SK-N-SH (cell line): Measurements from ENCODE around the gene CENPX. TPM values are rescaled to one million over a fixed set of nuclear protein-coding genes. Genes with fewer than 3 reads are reported as not detected.

Experiments
- CTCF ChIA-PET: fragments of 300-600, 350-600 bp; formaldehyde crosslinking; extraction: SDS; loops from one replicate; lab custom pipeline; 2021; lab: Yijun Ruan, JAX
- POLR2A ChIA-PET: fragments of 350-600 bp; sonication (Branson Sonifier 250); formaldehyde crosslinking; extraction: SDS; loops from one replicate; lab custom pipeline; 2020; ENCODE audit warnings: antibody characterized with exemption, inconsistent platforms; lab: Yijun Ruan, JAX
- DNase-seq: peaks from one replicate; pipeline ENCODE4 v3.0.0; 2012
- H2AFZ ChIP-seq: fragments of 200-600 bp; sonication (generic); 2 replicates; pipeline ENCODE4 v1.8.1; 2016; ENCODE audit warnings: antibody characterized with exemption, mild to moderate bottlenecking, low read depth
- H3F3A ChIP-seq: fragments of 200-600 bp; sonication (generic); replicated peaks from 2 replicates; pipeline ENCODE3; 2016; ENCODE audit warnings: antibody characterized with exemption, mild to moderate bottlenecking; ENCODE audit not compliant: insufficient read depth
- H3K27ac ChIP-seq, 2 experiments: fragments of 200-500 bp in 1 of 2; fragments of 200-600 bp in 1 of 2; sonication (Bioruptor generic) in 1 of 2; sonication (generic), shearing (Covaris generic) in 1 of 2; 2 replicates each; pipeline versions ENCODE4 v1.5.1 to v1.6.1; 2014 to 2016; ENCODE audit warnings: low read depth in 2 of 2, inconsistent platforms in 1 of 2, low read length in 1 of 2, mild to moderate bottlenecking in 1 of 2, mixed read lengths in 1 of 2
- H3K27me3 ChIP-seq: fragments of 200-600 bp; sonication (generic), shearing (Covaris generic); 2 replicates; pipeline ENCODE4 v1.6.1; 2016; ENCODE audit warnings: mixed run types; ENCODE audit not compliant: insufficient read depth
- H3K36me3 ChIP-seq, 2 experiments: fragments of 200-500 bp in 1 of 2; fragments of 200-600 bp in 1 of 2; sonication (Bioruptor generic) in 1 of 2; sonication (generic) in 1 of 2; replicated peaks in 1 of 2; 2 replicates each; pipeline versions ENCODE3 to v1.5.1; 2014 to 2016; ENCODE audit warnings: low read length in 1 of 2, mild to moderate bottlenecking in 1 of 2; ENCODE audit not compliant: insufficient read depth in 2 of 2, control insufficient read depth in 1 of 2
- H3K4me1 ChIP-seq, 2 experiments: fragments of 200-500 bp in 1 of 2; fragments of 200-600 bp in 1 of 2; sonication (Bioruptor generic) in 1 of 2; sonication (generic), shearing (Covaris generic) in 1 of 2; 2 replicates each; pipeline versions ENCODE4 v1.5.1 to v1.6.1; 2014 to 2016; ENCODE audit warnings: low read depth in 1 of 2, low read length in 1 of 2, mixed run types in 1 of 2; ENCODE audit not compliant: insufficient read depth in 2 of 2, control insufficient read depth in 1 of 2
- H3K4me2 ChIP-seq: fragments of 200-600 bp; sonication (generic), shearing (Covaris generic); 2 replicates; pipeline ENCODE4 v1.6.1; 2017; ENCODE audit warnings: mixed run types
- H3K4me3 ChIP-seq, 2 experiments: fragments of 200-500 bp in 1 of 2; fragments of 200-600 bp in 1 of 2; sonication (Bioruptor generic) in 1 of 2; sonication (generic), shearing (Covaris generic) in 1 of 2; 2 replicates each; pipeline versions ENCODE4 v1.5.1 to v1.8.1; 2014 to 2016; ENCODE audit warnings: low read depth in 2 of 2, inconsistent platforms in 1 of 2, low read length in 1 of 2, mild to moderate bottlenecking in 1 of 2, mixed read lengths in 1 of 2, moderate library complexity in 1 of 2
- H3K79me2 ChIP-seq: fragments of 200-600 bp; sonication (generic); 2 replicates; pipeline ENCODE4 v1.8.1; 2017; ENCODE audit warnings: mild to moderate bottlenecking; ENCODE audit not compliant: insufficient read depth
- H3K9ac ChIP-seq: fragments of 200-600 bp; sonication (generic); 2 replicates; pipeline ENCODE4 v1.6.1; 2017; ENCODE audit warnings: mixed run types
- H3K9me2 ChIP-seq: fragments of 200-600 bp; sonication (generic); 2 replicates; pipeline ENCODE4 v1.6.1; 2017; ENCODE audit warnings: mixed run types
- H3K9me3 ChIP-seq: fragments of 200-600 bp; sonication (generic); 2 replicates; pipeline ENCODE4 v1.6.1; 2017; ENCODE audit warnings: mixed run types, mild to moderate bottlenecking, moderate library complexity
- H4K20me1 ChIP-seq: fragments of 200-600 bp; sonication (generic); 2 replicates; pipeline ENCODE4 v1.6.1; 2017; ENCODE audit warnings: mild to moderate bottlenecking, mixed run types; ENCODE audit not compliant: insufficient read depth
- ELF1 ChIP-seq: IDR thresholded peaks from 2 replicates; pipeline ENCODE4 v1.4.0; 2012
- EP300 ChIP-seq, 2 experiments: IDR thresholded peaks; 2 replicates each; pipeline versions ENCODE4 v1.4.0 to v1.6.1; 2012; ENCODE audit warnings: borderline replicate concordance in 1 of 2, low read depth in 1 of 2, low read length in 1 of 2
- JUND ChIP-seq: IDR thresholded peaks from 2 replicates; pipeline ENCODE4 v1.4.0; 2012
- MXI1 ChIP-seq: IDR thresholded peaks from 2 replicates; pipeline ENCODE4 v1.6.1; 2012; ENCODE audit warnings: mild to moderate bottlenecking, low read depth, low read length, improper control_type of control experiment
- NFIC ChIP-seq: IDR thresholded peaks from 2 replicates; pipeline ENCODE4 v1.4.0; 2012; ENCODE audit warnings: borderline replicate concordance
- NRF1 ChIP-seq: IDR thresholded peaks from 2 replicates; pipeline ENCODE4 v1.6.1; 2012; ENCODE audit warnings: low read depth, mild to moderate bottlenecking, low read length
- PBX3 ChIP-seq: IDR thresholded peaks from 2 replicates; pipeline ENCODE4; 2012
- POLR2AphosphoS5 ChIP-seq: IDR thresholded peaks from 2 replicates; pipeline ENCODE4 v1.6.1; 2012; ENCODE audit warnings: low read depth, low read length
- RAD21 ChIP-seq: IDR thresholded peaks from 2 replicates; pipeline ENCODE4 v1.6.1; 2012; ENCODE audit warnings: mild to moderate bottlenecking, low read length
- RCOR1 ChIP-seq: fragments of 150-350 bp; IDR thresholded peaks from 2 replicates; pipeline ENCODE4 v1.6.1; 2017; ENCODE audit warnings: antibody characterized with exemption, low read length
- REST ChIP-seq: IDR thresholded peaks from 2 replicates; pipeline ENCODE4 v1.6.1; 2012; ENCODE audit warnings: mild to moderate bottlenecking, low read depth, low read length, moderate library complexity
- SIN3A ChIP-seq: IDR thresholded peaks from 2 replicates; pipeline ENCODE4 v1.6.1; 2012; ENCODE audit warnings: low read depth, mild to moderate bottlenecking, low read length, moderate library complexity, borderline replicate concordance
- TAF1 ChIP-seq: IDR thresholded peaks from 2 replicates; pipeline ENCODE4 v1.6.1; 2012; ENCODE audit warnings: low read depth, mild to moderate bottlenecking, low read length, moderate library complexity, borderline replicate concordance
- TCF12 ChIP-seq: IDR thresholded peaks from 2 replicates; pipeline ENCODE4 v1.4.0; 2012
- WGBS: methylation state at CpG from one replicate; pipeline ENCODE4 v1.1.6; 2017; ENCODE audit warnings: low lambda C conversion rate; 5-methylcytosine and 5-hydroxymethylcytosine counted together
- polyA plus RNA-seq, 3 experiments: library from polyadenylated mRNA; depleted of rRNA; stranded (reverse); fragments of >200 nt; gene quantifications; 2 replicates each; pipeline ENCODE4 v1.2.3, GENCODE V29; 2012
- TF ChIP-seq, protein P1 (sequence below): fragments of 200-600 bp; sonication (generic); IDR thresholded peaks from 2 replicates; pipeline ENCODE4 v1.6.1; 2017; ENCODE audit warnings: antibody characterized with exemption, mild to moderate bottlenecking, moderate library complexity
- TF ChIP-seq, protein P2 (sequence below): IDR thresholded peaks from 2 replicates; pipeline ENCODE4 v1.4.0; 2012; ENCODE audit warnings: low read depth, borderline replicate concordance
- TF ChIP-seq, protein P3 (sequence below): IDR thresholded peaks from 2 replicates; pipeline ENCODE4 v1.4.0; 2012; ENCODE audit warnings: low read depth

CENPX gene
- polyA plus RNA-seq, 1 of the 3 experiments (the other 2 are of a cell fraction): 255 TPM

DNA sequence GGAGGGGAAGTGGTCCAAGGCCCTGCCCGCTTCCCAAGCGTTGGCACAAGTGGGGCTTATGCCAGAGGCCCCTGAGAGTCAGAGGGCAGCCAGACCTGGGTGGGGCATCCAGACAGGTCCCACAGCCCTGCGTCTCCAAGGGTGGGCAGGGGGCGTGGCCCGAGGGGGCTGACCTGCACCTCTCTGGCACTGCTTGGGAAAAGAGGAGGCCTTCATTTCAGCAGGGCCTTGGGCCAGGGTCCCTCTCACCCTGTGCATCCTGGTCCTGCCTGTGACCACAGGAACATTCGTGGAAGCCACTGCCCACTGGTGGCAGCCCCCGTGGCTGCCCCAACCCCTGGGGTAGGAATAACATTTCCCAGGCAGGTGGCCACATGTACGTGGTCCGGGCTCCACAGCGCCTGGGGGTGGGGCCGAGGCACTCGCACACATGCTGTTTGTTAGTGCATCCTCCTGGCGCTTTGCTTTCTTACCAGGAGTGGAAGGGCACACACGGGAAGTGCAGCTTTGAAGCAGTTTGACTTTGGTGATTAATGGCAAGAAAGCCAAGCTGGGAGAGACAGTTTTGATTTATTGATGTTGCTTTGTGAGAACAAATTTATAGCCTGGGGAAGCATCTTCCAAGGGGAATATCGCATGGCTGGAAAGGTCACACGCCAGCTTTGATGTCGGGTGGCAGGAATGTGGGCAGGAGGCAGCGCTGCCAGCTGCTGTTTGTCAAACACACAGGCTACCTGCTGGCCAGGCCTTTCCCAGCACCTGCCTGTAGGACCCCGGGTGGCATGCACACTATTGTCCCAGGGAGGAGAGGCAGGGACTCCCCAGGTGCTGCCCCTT, 4.3 kb downstream of the CENPX start:
- Histone ChIP-seq H3K4me3 (no peak overlapping the region), H4K20me1 (peaks cover 17% of the 10 kb centered on the region), H3K9me3 (no peaks in the 10 kb centered on the region), H2AFZ (no peak overlapping the region), H3K4me1 (peaks cover 12 to 33% of the 10 kb centered on the region in 2 experiments; a peak in 3 of 4 replicates), H3K79me2 (peaks cover 29% of the 10 kb centered on the region), H3K27ac (no peak overlapping the region), H3K9me2 (no peaks in the 10 kb centered on the region), H3K36me3 (peaks cover 7 to 23% of the 10 kb centered on the region in 2 experiments), H3K27me3 (no peaks in the 10 kb centered on the region), H3F3A (peaks cover 32% of the 10 kb centered on the region), H3K9ac (no peak overlapping the region), H3K4me2 (no peak overlapping the region)
- ChIA-PET CTCF (interaction anchor here (0.6 to 35.7 kb wide), 9 partner anchors 8 to 91 kb away, joined by 3 to 1216 read pairs (median 43); partner anchors contain the start of genes MAFG, MYADML2, NOTUM and RAC3), POLR2A (interaction anchor here (0.7 kb wide), 1 partner anchor 18 kb away, joined by 3 read pairs; no protein-coding TSS in a partner anchor)
- 79% methylated on average over 14 of the region's 19 CpGs for WGBS
- DNase-seq: no peak
- no peak for TF ChIP-seq ELF1
- no peak for TF ChIP-seq RAD21
- no peak for TF ChIP-seq MXI1
- no peak for TF ChIP-seq TAF1
- TF ChIP-seq POLR2AphosphoS5: peak; percentile 14; the same call in 1 of the 2 replicates
- TF ChIP-seq NRF1: no peak
- no peak for TF ChIP-seq REST
- no peak for TF ChIP-seq NFIC
- TF ChIP-seq, protein P1, sequence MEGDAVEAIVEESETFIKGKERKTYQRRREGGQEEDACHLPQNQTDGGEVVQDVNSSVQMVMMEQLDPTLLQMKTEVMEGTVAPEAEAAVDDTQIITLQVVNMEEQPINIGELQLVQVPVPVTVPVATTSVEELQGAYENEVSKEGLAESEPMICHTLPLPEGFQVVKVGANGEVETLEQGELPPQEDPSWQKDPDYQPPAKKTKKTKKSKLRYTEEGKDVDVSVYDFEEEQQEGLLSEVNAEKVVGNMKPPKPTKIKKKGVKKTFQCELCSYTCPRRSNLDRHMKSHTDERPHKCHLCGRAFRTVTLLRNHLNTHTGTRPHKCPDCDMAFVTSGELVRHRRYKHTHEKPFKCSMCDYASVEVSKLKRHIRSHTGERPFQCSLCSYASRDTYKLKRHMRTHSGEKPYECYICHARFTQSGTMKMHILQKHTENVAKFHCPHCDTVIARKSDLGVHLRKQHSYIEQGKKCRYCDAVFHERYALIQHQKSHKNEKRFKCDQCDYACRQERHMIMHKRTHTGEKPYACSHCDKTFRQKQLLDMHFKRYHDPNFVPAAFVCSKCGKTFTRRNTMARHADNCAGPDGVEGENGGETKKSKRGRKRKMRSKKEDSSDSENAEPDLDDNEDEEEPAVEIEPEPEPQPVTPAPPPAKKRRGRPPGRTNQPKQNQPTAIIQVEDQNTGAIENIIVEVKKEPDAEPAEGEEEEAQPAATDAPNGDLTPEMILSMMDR: no peak
- TF ChIP-seq, protein P2, sequence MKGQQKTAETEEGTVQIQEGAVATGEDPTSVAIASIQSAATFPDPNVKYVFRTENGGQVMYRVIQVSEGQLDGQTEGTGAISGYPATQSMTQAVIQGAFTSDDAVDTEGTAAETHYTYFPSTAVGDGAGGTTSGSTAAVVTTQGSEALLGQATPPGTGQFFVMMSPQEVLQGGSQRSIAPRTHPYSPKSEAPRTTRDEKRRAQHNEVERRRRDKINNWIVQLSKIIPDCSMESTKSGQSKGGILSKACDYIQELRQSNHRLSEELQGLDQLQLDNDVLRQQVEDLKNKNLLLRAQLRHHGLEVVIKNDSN: no peak
- TF ChIP-seq EP300 (IDR thresholded peaks at IDR 0.05; ENCODE audit: borderline replicate concordance in 1 of 2, low read depth in 1 of 2, low read length in 1 of 2): no peak
- TF ChIP-seq JUND: no peak
- TF ChIP-seq, protein P3, sequence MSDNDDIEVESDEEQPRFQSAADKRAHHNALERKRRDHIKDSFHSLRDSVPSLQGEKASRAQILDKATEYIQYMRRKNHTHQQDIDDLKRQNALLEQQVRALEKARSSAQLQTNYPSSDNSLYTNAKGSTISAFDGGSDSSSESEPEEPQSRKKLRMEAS: no peak
- TF ChIP-seq TCF12: no peak
- TF ChIP-seq PBX3: peak; percentile 38
- no peak for TF ChIP-seq SIN3A
- no peak for TF ChIP-seq RCOR1
